ENCODE results near the gene ADGRL4. TPM values are rescaled to one million over a fixed set of nuclear protein-coding genes. Genes with fewer than 3 reads are reported as not detected.

Gene ADGRL4
- total RNA-seq, 1 experiment from 2014 or later = 0.63 TPM

DNA sequence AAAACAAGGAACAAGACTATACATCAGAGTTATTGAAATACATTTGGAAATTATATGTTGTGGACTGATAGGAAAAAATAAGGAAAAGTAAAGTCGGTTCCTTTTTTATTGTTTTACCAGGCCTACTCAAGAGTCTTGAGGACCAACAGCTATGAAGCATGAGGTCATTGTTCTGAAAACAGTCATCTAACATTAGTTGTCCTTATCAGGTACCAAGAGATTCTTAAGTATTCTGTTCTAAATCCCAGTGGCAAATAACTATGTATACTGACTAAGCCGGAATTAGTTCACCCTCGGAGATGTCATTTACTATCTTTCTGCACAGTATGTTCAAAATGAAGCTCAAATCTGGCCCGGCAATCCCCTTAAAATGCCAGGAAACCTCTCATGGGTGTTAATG lies 585 bp downstream of the ADGRL4 start:
- no peak overlapping the region for H3K4ac ChIP-seq (ENCODE audit: low read depth, low read length)
- H3K27ac ChIP-seq (ENCODE audit: insufficient read length, low read depth, low read length) = no peak overlapping the region
- Mint-ChIP-seq H3K36me3 (ENCODE audit: insufficient read depth in 1 of 3, low read depth in 3 of 3) (no peaks in the 10 kb centered on the region), H3K27ac (no peak overlapping the region), H3K4me3 (peak overlapping the region; percentile 85), H3K9me3 (no peaks in the 10 kb centered on the region), H3K4me1 (peaks cover 11 to 12% of the 10 kb centered on the region in 2 experiments), H3K27me3 (ENCODE audit: low read depth) (peaks cover 2% of the 10 kb centered on the region; the same call in 1 of the 2 replicates)
- peak overlapping the region; percentile 46 for H2AFZ ChIP-seq (ENCODE audit: low read length)
- peak overlapping the region; percentile 18 for H3K9ac ChIP-seq (ENCODE audit: extremely low read depth, insufficient read length, low read length)
- H2AK5ac ChIP-seq (ENCODE audit: insufficient read length, low read length) = no peak overlapping the region
- no peak overlapping the region for H4K5ac ChIP-seq (ENCODE audit: insufficient read length, low read depth, low read length)
- H4K8ac ChIP-seq (replicated peaks; ENCODE audit: insufficient read length, low read depth, low read length) = no peak overlapping the region
- no peaks in the 10 kb centered on the region for H3K79me2 ChIP-seq (ENCODE audit: insufficient read depth, low read length)
- no peak overlapping the region for H2BK20ac ChIP-seq (ENCODE audit: low read depth, low read length, poor library complexity, severe bottlenecking)
- H2BK5ac ChIP-seq (ENCODE audit: insufficient read length, low read length) = no peak overlapping the region
- H2BK120ac ChIP-seq (ENCODE audit: low read depth, low read length, poor library complexity, severe bottlenecking) = no peak overlapping the region
- H3K14ac ChIP-seq (ENCODE audit: insufficient read depth, low read length) = no peak overlapping the region; the same call in 1 of the 2 replicates
- H4K91ac ChIP-seq (ENCODE audit: insufficient read length, low read depth, low read length) = no peak overlapping the region
- no peak overlapping the region for H3T11ph ChIP-seq (ENCODE audit: low read length)
- H3K56ac ChIP-seq (ENCODE audit: insufficient read length, low read depth, low read length) = no peak overlapping the region
- H3K4me1 ChIP-seq (ENCODE audit: insufficient read depth, low read length) = no peaks in the 10 kb centered on the region
- no peak overlapping the region for H3K23ac ChIP-seq (ENCODE audit: insufficient read length, low read depth, low read length)
- peak overlapping the region; percentile 45 for H3K4me2 ChIP-seq (ENCODE audit: insufficient read depth, insufficient read length, low read length)
- no peak overlapping the region for H2BK12ac ChIP-seq (ENCODE audit: insufficient read length, low read depth, low read length)
- DNase-seq = no peak
- H3K18ac ChIP-seq (ENCODE audit: insufficient read length, low read depth, low read length) = no peak overlapping the region
- H3K79me1 ChIP-seq (ENCODE audit: insufficient read depth, low read depth, low read length, poor library complexity, severe bottlenecking) = no peaks in the 10 kb centered on the region
- no peaks in the 10 kb centered on the region for H3K9me3 ChIP-seq (ENCODE audit: control insufficient read depth, low read depth, low read length)
- WGBS (ENCODE audit: extremely low coverage, insufficient read length, low lambda C conversion rate) = no CpG with 5 or more reads among the region's 4 CpGs
- no peaks in the 10 kb centered on the region for H3K27me3 ChIP-seq (ENCODE audit: insufficient read depth, low read length)
- TF ChIP-seq, protein P1, sequence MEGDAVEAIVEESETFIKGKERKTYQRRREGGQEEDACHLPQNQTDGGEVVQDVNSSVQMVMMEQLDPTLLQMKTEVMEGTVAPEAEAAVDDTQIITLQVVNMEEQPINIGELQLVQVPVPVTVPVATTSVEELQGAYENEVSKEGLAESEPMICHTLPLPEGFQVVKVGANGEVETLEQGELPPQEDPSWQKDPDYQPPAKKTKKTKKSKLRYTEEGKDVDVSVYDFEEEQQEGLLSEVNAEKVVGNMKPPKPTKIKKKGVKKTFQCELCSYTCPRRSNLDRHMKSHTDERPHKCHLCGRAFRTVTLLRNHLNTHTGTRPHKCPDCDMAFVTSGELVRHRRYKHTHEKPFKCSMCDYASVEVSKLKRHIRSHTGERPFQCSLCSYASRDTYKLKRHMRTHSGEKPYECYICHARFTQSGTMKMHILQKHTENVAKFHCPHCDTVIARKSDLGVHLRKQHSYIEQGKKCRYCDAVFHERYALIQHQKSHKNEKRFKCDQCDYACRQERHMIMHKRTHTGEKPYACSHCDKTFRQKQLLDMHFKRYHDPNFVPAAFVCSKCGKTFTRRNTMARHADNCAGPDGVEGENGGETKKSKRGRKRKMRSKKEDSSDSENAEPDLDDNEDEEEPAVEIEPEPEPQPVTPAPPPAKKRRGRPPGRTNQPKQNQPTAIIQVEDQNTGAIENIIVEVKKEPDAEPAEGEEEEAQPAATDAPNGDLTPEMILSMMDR (conservative IDR thresholded peaks at IDR 0.05) = no peak
- H4K20me1 ChIP-seq (ENCODE audit: control insufficient read depth, insufficient read depth, insufficient read length) = no peaks in the 10 kb centered on the region
- peaks cover 5% of the 10 kb centered on the region for H3K23me2 ChIP-seq (ENCODE audit: insufficient read length, low read depth, low read length, poor library complexity, severe bottlenecking)
- H2BK15ac ChIP-seq (ENCODE audit: low read depth, low read length) = no peak overlapping the region
